HepG2 (cell line): Measurements from ENCODE around the gene MMP25. TPM values are rescaled to one million over a fixed set of nuclear protein-coding genes. Genes with fewer than 3 reads are reported as not detected.

Experiments
- ARID4A ChIP-seq: sonication (generic); formaldehyde crosslinking; IDR thresholded peaks from 2 replicates; pipeline ENCODE4 v1.5.0; 2020; ENCODE audit warnings: mild to moderate bottlenecking, missing genetic modification reagents, borderline replicate concordance
- HOXA5 ChIP-seq: sonication (generic); formaldehyde crosslinking; IDR thresholded peaks from 2 replicates; pipeline ENCODE4 v1.4.0; 2020; ENCODE audit warnings: missing genetic modification reagents
- KDM5A ChIP-seq: fragments of 200-600 bp; sonication (generic); IDR thresholded peaks from 2 replicates; pipeline ENCODE4 v1.7.0; 2018; ENCODE audit warnings: antibody characterized with exemption, mild to moderate bottlenecking, low read length, borderline replicate concordance
- MEF2D ChIP-seq: sonication (generic); formaldehyde crosslinking; IDR thresholded peaks from 2 replicates; pipeline ENCODE4 v1.5.1; 2020; ENCODE audit warnings: mild to moderate bottlenecking, missing genetic modification reagents
- NFATC3 ChIP-seq: sonication (generic); formaldehyde crosslinking; IDR thresholded peaks from 2 replicates; pipeline ENCODE4 v1.5.1; 2020; ENCODE audit warnings: mild to moderate bottlenecking, missing genetic modification reagents
- NFE2L2 ChIP-seq: fragments of 150-350 bp; IDR thresholded peaks from 2 replicates; pipeline ENCODE4 v1.6.1; 2014; ENCODE audit warnings: low read length
- PCBP2 ChIP-seq: fragments of 200-400 bp; formaldehyde crosslinking; optimal IDR thresholded peaks from 2 replicates; pipeline ENCODE3; 2018; ENCODE audit warnings: low read length, low read depth; ENCODE audit not compliant: poor library complexity, severe bottlenecking
- SNAI1 ChIP-seq: sonication (generic); formaldehyde crosslinking; IDR thresholded peaks from 2 replicates; pipeline ENCODE4 v1.5.0; 2020; ENCODE audit warnings: mild to moderate bottlenecking, missing genetic modification reagents, borderline replicate concordance
- SP140L ChIP-seq: sonication (generic); formaldehyde crosslinking; IDR thresholded peaks from 2 replicates; pipeline ENCODE4 v1.4.0; 2020; ENCODE audit warnings: missing genetic modification reagents, borderline replicate concordance
- SSRP1 ChIP-seq: IDR thresholded peaks from 2 replicates; pipeline ENCODE4 v1.6.1; 2016; ENCODE audit warnings: control low read depth
- ZBTB25 ChIP-seq: IDR thresholded peaks from 2 replicates; pipeline ENCODE4 v1.6.1; 2018; ENCODE audit warnings: missing genetic modification reagents
- ZNF207 ChIP-seq: fragments of 450-650 bp; IDR thresholded peaks from 2 replicates; pipeline ENCODE4 v1.6.1; 2016; ENCODE audit warnings: antibody characterized with exemption, borderline replicate concordance
- ZNF44 ChIP-seq: sonication (generic); formaldehyde crosslinking; IDR thresholded peaks from 2 replicates; pipeline ENCODE4 v1.5.1; 2020; ENCODE audit warnings: mild to moderate bottlenecking, missing genetic modification reagents
- polyA plus RNA-seq, 8 experiments: library from polyadenylated mRNA; depleted of rRNA in 3 of 8; stranded (reverse) in 7 of 8; unstranded in 1 of 8; fragments of >200 nt; fragmentation: Illumina TruSeq in 4 of 8; extraction: Trizol in 4 of 8; gene quantifications; 2 replicates each; pipeline versions ENCODE4 v1.2.1 to v1.2.3, GENCODE V29; 2011 to 2016; ENCODE audit warnings: low read depth in 4 of 8, missing spikeins in 1 of 8, mixed read lengths in 1 of 8; ENCODE audit not compliant: insufficient read depth in 1 of 8
- total RNA-seq, 5 experiments: library from RNA; depleted of rRNA; stranded (reverse); fragments of >200 nt; fragmentation: Illumina TruSeq; extraction: Trizol; gene quantifications; 2 replicates each; pipeline ENCODE4 v1.2.3, GENCODE V29; 2016; ENCODE audit warnings: low read depth in 1 of 5
- TF ChIP-seq, protein P1 (sequence below): sonication (generic); formaldehyde crosslinking; IDR thresholded peaks from 2 replicates; pipeline ENCODE4; 2020; ENCODE audit warnings: missing genetic modification reagents, mild to moderate bottlenecking, borderline replicate concordance
- TF ChIP-seq, protein P2 (sequence below): IDR thresholded peaks from 2 replicates; pipeline ENCODE4 v1.6.1; 2016
- TF ChIP-seq, protein P3 (sequence below): sonication (generic); formaldehyde crosslinking; IDR thresholded peaks from 2 replicates; pipeline ENCODE4 v1.4.0; 2020; ENCODE audit warnings: missing genetic modification reagents, borderline replicate concordance

Gene MMP25
- total and polyA plus RNA-seq, 2 of the 13 experiments (the other 11 are each of a cell fraction or from before 2014, with no cell fraction given) = 0.04 to 0.08 TPM

GRCh38 chr16:3023669-3024478, 22.5 kb upstream of the MMP25 start, which contains the start of the genes HCFC1R1 and THOC6 (continued):
- TF ChIP-seq NFATC3 = peak; percentile 90; the same call in 1 of the 2 replicates
- TF ChIP-seq ZNF44 = peak; percentile 45; the same call in 1 of the 2 replicates
- TF ChIP-seq SP140L (CRISPR knock-in tag) = no peak
- TF ChIP-seq ZBTB25 (CRISPR knock-in tag) = peak; percentile 89
- TF ChIP-seq, protein P1, sequence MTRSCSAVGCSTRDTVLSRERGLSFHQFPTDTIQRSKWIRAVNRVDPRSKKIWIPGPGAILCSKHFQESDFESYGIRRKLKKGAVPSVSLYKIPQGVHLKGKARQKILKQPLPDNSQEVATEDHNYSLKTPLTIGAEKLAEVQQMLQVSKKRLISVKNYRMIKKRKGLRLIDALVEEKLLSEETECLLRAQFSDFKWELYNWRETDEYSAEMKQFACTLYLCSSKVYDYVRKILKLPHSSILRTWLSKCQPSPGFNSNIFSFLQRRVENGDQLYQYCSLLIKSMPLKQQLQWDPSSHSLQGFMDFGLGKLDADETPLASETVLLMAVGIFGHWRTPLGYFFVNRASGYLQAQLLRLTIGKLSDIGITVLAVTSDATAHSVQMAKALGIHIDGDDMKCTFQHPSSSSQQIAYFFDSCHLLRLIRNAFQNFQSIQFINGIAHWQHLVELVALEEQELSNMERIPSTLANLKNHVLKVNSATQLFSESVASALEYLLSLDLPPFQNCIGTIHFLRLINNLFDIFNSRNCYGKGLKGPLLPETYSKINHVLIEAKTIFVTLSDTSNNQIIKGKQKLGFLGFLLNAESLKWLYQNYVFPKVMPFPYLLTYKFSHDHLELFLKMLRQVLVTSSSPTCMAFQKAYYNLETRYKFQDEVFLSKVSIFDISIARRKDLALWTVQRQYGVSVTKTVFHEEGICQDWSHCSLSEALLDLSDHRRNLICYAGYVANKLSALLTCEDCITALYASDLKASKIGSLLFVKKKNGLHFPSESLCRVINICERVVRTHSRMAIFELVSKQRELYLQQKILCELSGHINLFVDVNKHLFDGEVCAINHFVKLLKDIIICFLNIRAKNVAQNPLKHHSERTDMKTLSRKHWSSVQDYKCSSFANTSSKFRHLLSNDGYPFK (CRISPR knock-in tag) = peak; percentile 77; the same call in 1 of the 2 replicates
- TF ChIP-seq NFE2L2 = no peak
- no peak for TF ChIP-seq SNAI1
- TF ChIP-seq, protein P2, sequence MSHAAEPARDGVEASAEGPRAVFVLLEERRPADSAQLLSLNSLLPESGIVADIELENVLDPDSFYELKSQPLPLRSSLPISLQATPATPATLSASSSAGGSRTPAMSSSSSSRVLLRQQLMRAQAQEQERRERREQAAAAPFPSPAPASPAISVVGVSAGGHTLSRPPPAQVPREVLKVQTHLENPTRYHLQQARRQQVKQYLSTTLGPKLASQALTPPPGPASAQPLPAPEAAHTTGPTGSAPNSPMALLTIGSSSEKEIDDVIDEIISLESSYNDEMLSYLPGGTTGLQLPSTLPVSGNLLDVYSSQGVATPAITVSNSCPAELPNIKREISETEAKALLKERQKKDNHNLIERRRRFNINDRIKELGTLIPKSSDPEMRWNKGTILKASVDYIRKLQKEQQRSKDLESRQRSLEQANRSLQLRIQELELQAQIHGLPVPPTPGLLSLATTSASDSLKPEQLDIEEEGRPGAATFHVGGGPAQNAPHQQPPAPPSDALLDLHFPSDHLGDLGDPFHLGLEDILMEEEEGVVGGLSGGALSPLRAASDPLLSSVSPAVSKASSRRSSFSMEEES (CRISPR knock-in tag) = peak; percentile 95
- TF ChIP-seq PCBP2 = peak; percentile 73
- TF ChIP-seq MEF2D (CRISPR knock-in tag) = peak; percentile 83; the same call in 1 of the 2 replicates
- TF ChIP-seq KDM5A = peak; percentile 71; the same call in 1 of the 2 replicates
- TF ChIP-seq, protein P3, sequence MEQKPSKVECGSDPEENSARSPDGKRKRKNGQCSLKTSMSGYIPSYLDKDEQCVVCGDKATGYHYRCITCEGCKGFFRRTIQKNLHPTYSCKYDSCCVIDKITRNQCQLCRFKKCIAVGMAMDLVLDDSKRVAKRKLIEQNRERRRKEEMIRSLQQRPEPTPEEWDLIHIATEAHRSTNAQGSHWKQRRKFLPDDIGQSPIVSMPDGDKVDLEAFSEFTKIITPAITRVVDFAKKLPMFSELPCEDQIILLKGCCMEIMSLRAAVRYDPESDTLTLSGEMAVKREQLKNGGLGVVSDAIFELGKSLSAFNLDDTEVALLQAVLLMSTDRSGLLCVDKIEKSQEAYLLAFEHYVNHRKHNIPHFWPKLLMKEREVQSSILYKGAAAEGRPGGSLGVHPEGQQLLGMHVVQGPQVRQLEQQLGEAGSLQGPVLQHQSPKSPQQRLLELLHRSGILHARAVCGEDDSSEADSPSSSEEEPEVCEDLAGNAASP (CRISPR knock-in tag) = peak; percentile 8
- TF ChIP-seq ARID4A = peak; percentile 83; the same call in 1 of the 2 replicates
- no peak for TF ChIP-seq ZNF207
- peak; percentile 66; the same call in 1 of the 2 replicates for TF ChIP-seq HOXA5 (CRISPR knock-in tag)
- peak; percentile 94 for TF ChIP-seq SSRP1 (CRISPR knock-in tag)
